Activated CD8-positive, alpha-beta T cell treated with anti-CD3 and anti-CD28 coated beads, Interleukin-2, amount 10 ng/mL, durations not matched to agents 7 days and 5 days (primary cell): ENCODE measurements around the gene ZC3H18. TPM values are rescaled to one million over a fixed set of nuclear protein-coding genes. Genes with fewer than 3 reads are reported as not detected.

ENCODE experiments used
- ATAC-seq: fragments of 150-1000 bp; cut with Tn5 transposase; one replicate; pipeline ENCODE4 v1.10.0; 2021; ENCODE audit warnings: moderate library complexity
- CTCF ChIA-PET: fragments of 350-600 bp; sonication (Branson Sonifier 250); formaldehyde crosslinking; loops from one replicate; lab custom pipeline; 2021; ENCODE audit warnings: antibody characterized with exemption; lab: Charles Lee
- POLR2A ChIA-PET: fragments of 350-600 bp; sonication (Branson Sonifier 250); formaldehyde crosslinking; loops from one replicate; lab custom pipeline; 2021; ENCODE audit warnings: antibody characterized with exemption; lab: Charles Lee
- DNase-seq: peaks from one replicate; pipeline ENCODE4 v3.0.0-alpha.2; 2020
- H3K27ac Mint-ChIP-seq: one replicate; pipeline ENCODE4 v1.8.0; 2021; ENCODE audit warnings: mild to moderate bottlenecking, mixed read lengths
- H3K27me3 Mint-ChIP-seq: one replicate; pipeline ENCODE4 v1.8.0; 2021; ENCODE audit warnings: low read depth, mixed read lengths
- H3K36me3 Mint-ChIP-seq: one replicate; pipeline ENCODE4 v1.8.0; 2021; ENCODE audit warnings: low read depth, mixed read lengths
- H3K4me1 Mint-ChIP-seq: one replicate; pipeline ENCODE4 v1.8.0; 2021; ENCODE audit warnings: low read depth, mixed read lengths
- H3K4me3 Mint-ChIP-seq: one replicate; pipeline ENCODE4 v1.8.0; 2021; ENCODE audit warnings: mild to moderate bottlenecking, mixed read lengths
- H3K9me3 Mint-ChIP-seq: one replicate; pipeline ENCODE4 v1.8.0; 2022; ENCODE audit warnings: mixed read lengths; ENCODE audit not compliant: insufficient read depth
- total RNA-seq, 2 experiments: library from RNA; stranded (reverse); gene quantifications; one replicate each; pipeline ENCODE4 v1.2.3, GENCODE V29; 2021

Gene ZC3H18
- total RNA-seq, 2 experiments from 2014 or later: 80.9 to 90.0 TPM

DNA sequence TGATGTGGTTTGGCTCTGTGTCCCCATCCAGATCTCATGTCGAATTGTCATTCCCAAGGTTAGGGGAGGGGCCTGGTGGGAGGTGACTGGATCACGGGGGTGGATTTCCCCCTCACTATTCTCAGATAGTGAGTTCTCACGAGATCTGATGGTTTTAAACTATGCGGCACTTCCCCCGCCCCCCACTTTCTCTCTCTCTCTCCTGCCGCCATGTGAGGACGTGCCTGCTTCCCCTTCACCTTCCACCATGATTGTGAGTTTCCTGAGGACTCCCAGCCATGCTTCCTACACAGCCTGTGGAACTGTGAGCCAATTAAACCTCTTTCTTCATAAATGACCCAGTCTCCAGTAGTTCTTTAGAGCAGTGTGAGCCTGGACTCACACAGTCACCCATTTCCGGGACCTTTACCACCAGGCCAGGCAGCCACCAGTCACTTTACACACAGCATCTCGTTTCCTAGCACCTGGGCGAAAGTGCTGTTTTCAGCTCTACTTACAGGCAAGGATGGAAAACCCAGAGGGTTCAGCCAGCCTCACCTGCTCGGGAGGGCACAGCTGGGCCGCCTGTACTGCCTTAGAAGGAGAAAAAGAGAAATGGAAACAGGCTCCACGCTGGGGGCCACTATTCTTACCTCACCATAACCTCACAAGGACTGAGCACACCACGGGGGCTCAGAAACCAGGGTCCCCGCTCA lies 13.8 kb upstream of the ZC3H18 start:
- Mint-ChIP-seq H3K27ac (no peak overlapping the region), H3K9me3 (peaks cover 6% of the 10 kb centered on the region), H3K4me3 (no peak overlapping the region), H3K4me1 (peaks cover 16% of the 10 kb centered on the region), H3K36me3 (no peaks in the 10 kb centered on the region), H3K27me3 (peaks cover 3% of the 10 kb centered on the region)
- ChIA-PET CTCF (no interaction called here), POLR2A (no interaction called here)
- no peak for ATAC-seq
- no peak for DNase-seq

DNA sequence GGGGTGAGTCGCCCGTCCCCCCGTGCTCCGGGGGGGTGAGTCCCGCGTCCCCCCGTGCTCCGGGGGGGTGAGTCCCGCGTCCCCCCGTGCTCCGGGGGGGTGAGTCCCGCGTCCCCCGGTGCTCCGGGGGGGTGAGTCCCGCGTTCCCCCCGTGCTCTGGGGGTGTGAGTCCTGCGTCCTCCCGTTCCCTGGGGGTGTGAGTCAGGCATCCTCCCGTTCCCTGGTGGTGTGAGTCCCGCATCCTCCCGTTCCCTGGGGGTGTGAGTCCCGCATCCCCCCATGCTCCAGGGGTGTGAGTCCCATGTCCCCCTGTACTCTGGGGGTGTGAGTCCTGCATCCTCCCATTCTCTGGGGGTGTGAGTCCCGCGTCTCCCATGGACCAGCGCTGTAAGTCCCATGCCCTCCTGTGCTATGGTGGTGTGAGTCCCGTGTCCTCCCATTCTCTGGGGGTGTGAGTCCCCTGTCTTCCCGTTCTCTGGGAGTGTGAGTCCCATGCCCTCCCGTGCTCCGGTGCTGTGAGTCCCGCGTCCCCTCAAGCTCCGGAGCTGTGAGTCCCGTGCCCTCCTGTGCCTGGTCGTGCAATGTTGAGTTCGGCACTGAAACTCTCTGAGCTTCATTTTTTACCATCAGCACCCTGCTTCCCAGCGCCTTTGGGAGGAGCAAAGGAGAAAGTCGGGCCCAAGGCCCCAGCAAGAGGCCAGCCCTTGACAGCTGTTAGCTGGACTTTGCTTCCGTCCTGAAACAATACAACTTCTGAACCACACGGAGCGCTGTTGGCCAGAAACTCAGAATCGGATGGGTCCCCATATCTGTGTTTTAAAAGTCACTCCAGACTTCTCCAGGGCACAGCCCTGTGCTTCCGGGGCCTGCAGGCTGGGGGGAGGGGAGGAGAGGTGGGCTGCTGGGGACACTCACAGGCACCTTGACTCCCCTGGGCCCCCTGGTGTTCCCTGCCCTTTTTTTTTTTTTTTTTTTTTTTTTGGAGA lies 11.5 kb upstream of the ZC3H18 start:
- POLR2A ChIA-PET: no interaction called here
- peaks cover 3% of the 10 kb centered on the region for H3K27me3 Mint-ChIP-seq
- DNase-seq: peak; percentile 46

DNA sequence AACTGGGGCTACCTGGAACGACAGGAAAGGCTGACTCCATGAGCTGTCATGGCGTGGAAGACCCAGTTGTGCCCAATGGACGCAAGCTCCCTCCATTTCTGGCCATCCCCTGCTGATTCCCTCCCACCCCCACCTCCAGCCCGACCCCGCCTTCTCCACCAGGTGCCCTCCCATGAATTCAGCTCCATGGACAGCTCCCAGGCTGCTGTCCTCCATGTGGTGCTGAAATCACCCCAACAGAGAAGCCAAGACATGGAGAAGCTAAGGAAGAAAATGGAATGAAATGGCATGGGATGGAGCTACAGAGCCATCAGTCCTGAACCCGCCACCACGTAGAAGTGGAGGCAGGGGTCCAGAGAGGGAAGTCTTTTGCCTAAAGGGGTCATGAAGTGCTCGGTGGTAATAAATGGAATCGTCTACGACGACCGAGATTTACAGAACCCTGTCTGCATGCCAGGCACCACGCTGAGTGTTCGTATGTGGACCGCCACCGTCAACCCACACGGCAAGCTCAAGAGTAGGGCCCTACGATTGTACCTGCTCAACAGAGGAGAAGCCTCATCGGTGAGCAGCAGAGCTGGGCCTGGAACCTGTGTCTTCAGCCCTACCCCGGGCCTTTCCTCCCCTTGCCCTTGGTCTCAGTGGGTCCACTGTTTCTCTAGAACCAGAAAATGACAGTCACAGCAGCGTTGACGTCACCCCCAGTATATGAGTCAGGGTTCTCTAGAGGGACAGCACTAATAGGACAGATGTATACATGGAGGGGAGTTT lies 9.3 kb upstream of the ZC3H18 start:
- Mint-ChIP-seq H3K9me3 (peaks cover 6% of the 10 kb centered on the region), H3K4me3 (no peak overlapping the region), H3K27me3 (peaks cover 3% of the 10 kb centered on the region), H3K36me3 (no peaks in the 10 kb centered on the region), H3K27ac (no peak overlapping the region), H3K4me1 (peaks cover 8% of the 10 kb centered on the region)
- POLR2A ChIA-PET: interaction anchor here (0.6 to 1.4 kb wide), 5 partner anchors 10 to 141 kb away, joined by 3 to 5 read pairs (median 3); partner anchors contain the start of gene ZC3H18
- CTCF ChIA-PET: interaction anchor here (0.5 to 1.4 kb wide), 9 partner anchors 10 to 187 kb away, joined by 3 to 8 read pairs (median 5); partner anchors contain the start of gene ZC3H18
- ATAC-seq: peak; percentile 23
- DNase-seq: peak; percentile 48

More for the DNA sequence above, 11.5 kb upstream of the ZC3H18 start:
- ATAC-seq: peak; percentile 41
- no peak overlapping the region for H3K4me3 Mint-ChIP-seq
- H3K27ac Mint-ChIP-seq: no peak overlapping the region
- CTCF ChIA-PET: interaction anchor here (0.9 to 1.3 kb wide), 6 partner anchors 9 to 123 kb away, joined by 3 to 7 read pairs (median 4); partner anchors contain the start of gene ZC3H18
- H3K4me1 Mint-ChIP-seq: peaks cover 6% of the 10 kb centered on the region
- peaks cover 6% of the 10 kb centered on the region for H3K9me3 Mint-ChIP-seq
- H3K36me3 Mint-ChIP-seq: no peaks in the 10 kb centered on the region

DNA sequence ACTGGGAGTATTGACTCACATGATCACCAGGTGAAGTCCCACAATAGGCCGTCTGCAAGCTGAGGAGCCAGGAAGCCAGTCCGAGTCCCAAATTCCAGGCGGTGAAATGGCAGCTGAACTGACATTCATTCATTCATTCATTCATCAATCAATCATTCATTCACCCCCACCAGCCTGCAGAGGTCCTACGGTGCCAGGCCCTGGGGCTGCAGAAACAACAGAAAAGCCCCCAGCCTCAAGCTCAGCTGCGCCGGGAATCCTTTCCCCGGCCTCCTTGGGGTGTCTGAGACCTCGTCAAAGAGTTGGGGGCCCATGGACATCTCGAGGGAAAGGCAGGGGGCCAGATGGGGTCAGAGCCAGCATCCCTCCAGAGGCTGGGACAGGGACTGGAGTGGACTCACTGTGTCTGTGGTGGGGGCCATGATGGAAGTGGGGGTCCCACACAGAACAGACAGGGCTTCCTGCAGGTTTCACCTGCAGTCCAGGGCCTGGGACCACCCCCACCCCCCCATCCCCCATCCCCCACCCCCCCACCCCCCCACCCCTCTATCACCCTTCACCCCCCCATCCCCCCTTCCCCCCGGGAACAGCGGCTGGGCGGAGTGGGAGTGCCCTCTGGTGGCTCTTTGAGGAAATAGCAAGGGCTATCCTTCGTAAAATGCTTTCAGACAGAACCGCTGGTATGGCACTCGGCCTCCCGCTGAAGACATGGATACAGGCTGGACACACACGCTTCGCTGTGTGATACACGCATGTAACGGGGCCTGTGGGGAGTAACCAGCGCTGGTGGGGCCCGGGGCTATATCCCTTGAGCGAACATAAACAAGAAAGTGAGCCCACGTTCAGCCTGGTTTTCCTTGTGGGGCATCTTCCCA lies 8.5 kb upstream of the ZC3H18 start:
- Mint-ChIP-seq H3K27ac (no peak overlapping the region), H3K9me3 (no peaks in the 10 kb centered on the region), H3K4me1 (peaks cover 16% of the 10 kb centered on the region), H3K4me3 (no peak overlapping the region), H3K27me3 (peaks cover 3% of the 10 kb centered on the region), H3K36me3 (no peaks in the 10 kb centered on the region)
- ChIA-PET POLR2A (interaction anchor here (0.6 to 1.4 kb wide), 3 partner anchors 9 to 106 kb away, joined by 3 to 5 read pairs (median 3); partner anchors contain the start of gene ZC3H18), CTCF (interaction anchor here (1.1 to 1.7 kb wide), 9 partner anchors 9 to 607 kb away, joined by 3 to 8 read pairs (median 4); partner anchors contain the start of gene ZC3H18)
- DNase-seq (peak; percentile 65), ATAC-seq (peak; percentile 53)

DNA sequence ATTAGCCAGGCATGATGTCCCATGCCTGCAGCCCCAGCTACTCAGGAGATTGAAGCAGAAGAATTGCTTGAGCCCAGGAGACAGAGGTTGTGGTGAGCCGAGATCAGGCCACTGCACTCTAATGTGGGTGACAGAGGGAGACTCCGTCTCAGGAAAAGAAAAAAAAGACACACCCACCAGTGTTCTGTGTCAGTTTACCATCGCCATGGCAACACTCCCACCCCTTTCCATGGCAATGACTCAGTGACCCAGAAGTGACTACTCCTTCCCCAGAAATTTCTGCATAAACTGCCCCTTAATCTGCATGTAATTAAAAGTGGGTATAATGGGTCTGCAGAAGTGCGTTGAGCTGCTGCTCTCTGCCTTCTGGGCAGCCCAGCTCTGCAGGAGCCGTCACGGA lies 4.0 kb upstream of the ZC3H18 start:
- H3K27ac Mint-ChIP-seq: no peak overlapping the region
- DNase-seq (no peak), ATAC-seq (no peak)
- ChIA-PET POLR2A (no interaction called here), CTCF (no interaction called here)
- H3K4me3 Mint-ChIP-seq: no peak overlapping the region
- H3K36me3 Mint-ChIP-seq: peaks cover 3% of the 10 kb centered on the region
- peaks cover 25% of the 10 kb centered on the region for H3K4me1 Mint-ChIP-seq
- H3K27me3 Mint-ChIP-seq: no peaks in the 10 kb centered on the region
- no peaks in the 10 kb centered on the region for H3K9me3 Mint-ChIP-seq

DNA sequence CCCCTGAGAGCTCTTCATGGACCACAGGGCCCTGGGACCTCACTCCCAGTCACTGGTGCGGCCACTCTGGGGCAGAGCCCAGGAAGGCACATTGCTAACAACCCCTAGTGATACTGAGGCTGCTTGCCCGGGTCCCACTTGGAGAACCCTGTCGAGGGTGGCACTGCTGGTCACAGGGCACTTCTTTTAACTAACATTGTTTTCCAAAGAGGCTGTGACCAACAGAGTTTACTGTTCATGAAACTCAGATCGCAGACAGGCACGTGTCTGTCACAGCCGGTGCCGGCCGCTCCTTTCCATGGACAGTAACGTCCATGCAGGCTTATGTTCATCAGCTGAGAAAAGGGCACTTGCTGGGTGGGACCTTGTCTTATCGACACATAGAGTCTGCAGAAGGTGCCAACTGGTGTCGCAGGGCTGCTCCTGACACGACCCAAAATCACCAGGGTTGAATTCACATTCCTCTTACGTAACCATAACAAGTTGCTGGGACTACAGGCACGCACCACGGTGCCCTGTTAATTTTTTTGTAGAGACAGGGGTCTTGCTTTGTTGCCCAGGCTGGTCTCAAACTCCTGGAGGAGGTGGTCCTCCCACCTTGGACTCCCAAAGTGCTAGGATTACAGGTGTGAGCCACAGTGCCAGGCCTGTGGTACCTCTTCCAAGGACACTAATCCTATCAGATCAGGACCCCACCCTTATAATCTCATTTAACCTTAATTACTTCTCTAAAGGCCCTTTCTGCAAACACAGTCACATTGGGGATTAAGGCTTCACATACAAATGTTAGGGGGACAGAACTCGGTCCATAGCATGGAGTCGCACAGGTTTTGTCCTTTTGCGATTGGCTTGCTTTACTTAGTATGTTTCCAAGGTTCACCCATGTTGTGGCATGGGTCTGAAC lies 1.2 kb upstream of the ZC3H18 start:
- DNase-seq (no peak), ATAC-seq (no peak)
- H3K9me3 Mint-ChIP-seq: no peaks in the 10 kb centered on the region
- POLR2A ChIA-PET: interaction anchor here (1.6 to 1.8 kb wide), 2 partner anchors 51 to 68 kb away, joined by 6 read pairs; no protein-coding TSS in a partner anchor
- peak overlapping the region; percentile 88 for H3K27ac Mint-ChIP-seq
- CTCF ChIA-PET: interaction anchor here (1.1 kb wide), 1 partner anchor 10 kb away, joined by 5 read pairs; no protein-coding TSS in a partner anchor
- peaks cover 41% of the 10 kb centered on the region for H3K4me1 Mint-ChIP-seq
- H3K36me3 Mint-ChIP-seq: peaks cover 23% of the 10 kb centered on the region
- peak overlapping the region; percentile 82 for H3K4me3 Mint-ChIP-seq
- H3K27me3 Mint-ChIP-seq: no peaks in the 10 kb centered on the region

DNA sequence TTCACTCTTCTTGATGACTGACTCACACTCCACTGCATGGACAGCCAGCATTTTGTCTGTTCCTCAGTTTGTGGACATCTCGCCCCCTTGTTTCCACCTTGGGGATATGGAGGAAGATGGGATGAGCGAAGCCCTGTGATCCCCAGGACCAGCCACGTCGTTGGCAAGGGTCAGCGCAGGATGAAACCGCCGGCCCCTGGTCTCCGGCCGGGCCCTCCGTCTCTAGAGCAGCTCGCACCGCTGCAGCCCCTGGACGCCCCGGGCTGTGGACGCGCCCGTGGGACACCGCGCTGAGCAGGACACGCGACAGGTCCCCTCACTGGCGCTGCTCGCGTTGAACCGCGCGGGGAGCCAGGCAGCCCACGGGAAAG lies 604 bp upstream of the ZC3H18 start:
- H3K4me1 Mint-ChIP-seq: peaks cover 41% of the 10 kb centered on the region
- peak overlapping the region; percentile 88 for H3K27ac Mint-ChIP-seq
- DNase-seq (no peak), ATAC-seq (peak; percentile 47)
- H3K9me3 Mint-ChIP-seq: no peaks in the 10 kb centered on the region
- POLR2A ChIA-PET: interaction anchor here (0.9 to 1.8 kb wide), 10 partner anchors 9 to 241 kb away, joined by 3 to 6 read pairs (median 4); no protein-coding TSS in a partner anchor
- CTCF ChIA-PET: interaction anchor here (1.1 to 2.5 kb wide), 9 partner anchors 9 to 133 kb away, joined by 4 to 8 read pairs (median 6); no protein-coding TSS in a partner anchor
- peak overlapping the region; percentile 82 for H3K4me3 Mint-ChIP-seq
- peaks cover 23% of the 10 kb centered on the region for H3K36me3 Mint-ChIP-seq
- no peaks in the 10 kb centered on the region for H3K27me3 Mint-ChIP-seq

DNA sequence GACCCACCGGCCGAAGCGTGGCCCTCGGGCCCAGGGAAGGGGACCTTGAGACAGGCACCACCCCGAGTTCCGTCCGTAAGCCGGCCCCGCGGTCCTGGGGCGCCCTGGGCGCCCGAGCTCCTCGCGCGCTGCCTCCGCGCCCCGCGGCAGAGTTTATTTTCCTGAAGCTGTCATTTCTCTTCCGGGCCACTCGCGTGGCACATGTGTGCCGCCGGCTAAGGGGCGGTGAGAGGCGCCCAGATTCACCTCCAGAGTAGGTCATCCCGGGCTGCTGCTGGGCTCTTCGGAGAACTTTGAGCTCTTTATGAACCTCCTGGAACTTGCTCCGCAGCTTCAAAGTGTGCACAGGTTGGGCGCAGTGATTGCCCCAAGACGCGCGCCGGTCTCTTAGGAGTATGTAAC lies 489 bp downstream of the ZC3H18 start:
- Mint-ChIP-seq H3K36me3 (peaks cover 28% of the 10 kb centered on the region), H3K9me3 (no peaks in the 10 kb centered on the region), H3K27ac (peak overlapping the region; percentile 85), H3K4me1 (peaks cover 41% of the 10 kb centered on the region), H3K4me3 (peak overlapping the region; percentile 88), H3K27me3 (no peaks in the 10 kb centered on the region)
- POLR2A ChIA-PET: interaction anchor here (0.9 to 1.8 kb wide), 15 partner anchors 10 to 240 kb away, joined by 3 to 6 read pairs (median 4); no protein-coding TSS in a partner anchor
- CTCF ChIA-PET: interaction anchor here (1.0 to 2.5 kb wide), 13 partner anchors 8 to 614 kb away, joined by 3 to 8 read pairs (median 5); partner anchors contain the start of gene MVD
- peak; percentile 59 for DNase-seq
- ATAC-seq: peak; percentile 62

DNA sequence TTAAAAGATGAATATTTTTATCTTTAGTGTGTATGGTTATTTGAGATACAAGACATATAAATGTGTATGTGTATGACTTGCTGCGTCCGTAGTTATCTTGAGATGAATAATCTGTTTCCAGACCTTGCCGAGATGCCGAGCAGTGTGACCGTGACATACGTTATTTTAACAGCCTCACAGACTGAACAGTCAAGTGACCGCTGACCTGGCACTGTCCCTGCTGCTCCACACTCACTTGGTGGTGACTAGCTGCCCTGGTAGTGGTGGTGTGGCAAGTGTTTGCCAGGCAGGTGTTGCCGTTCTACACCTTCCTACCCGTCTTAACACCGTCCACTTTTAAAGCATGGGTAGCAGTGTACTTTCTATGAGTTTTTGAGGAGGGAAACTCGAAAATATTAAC lies 5.0 kb downstream of the ZC3H18 start:
- no peaks in the 10 kb centered on the region for H3K27me3 Mint-ChIP-seq
- no peak for DNase-seq
- ChIA-PET CTCF (no interaction called here), POLR2A (no interaction called here)
- no peak overlapping the region for H3K4me3 Mint-ChIP-seq
- ATAC-seq: no peak
- peaks cover 42% of the 10 kb centered on the region for H3K4me1 Mint-ChIP-seq
- H3K27ac Mint-ChIP-seq: no peak overlapping the region
- no peaks in the 10 kb centered on the region for H3K9me3 Mint-ChIP-seq
- peaks cover 61% of the 10 kb centered on the region for H3K36me3 Mint-ChIP-seq
